Liver (tissue), 9 donors: ENCODE measurements around the gene PDE4D. TPM values are rescaled to one million over a fixed set of nuclear protein-coding genes. Genes with fewer than 3 reads are reported as not detected.

Experiments
- DNase-seq: peaks from one replicate; pipeline ENCODE4 v3.0.0-alpha.2; 2017; ENCODE audit warnings: low spot score
- H3K27ac ChIP-seq, 2 donors: one replicate each; pipeline ENCODE4 v1.7.0; 2013; ENCODE audit warnings: inconsistent platforms in 2 of 2, low read length in 2 of 2, control low read depth in 1 of 2, low read depth in 1 of 2, mild to moderate bottlenecking in 1 of 2
- H3K27me3 ChIP-seq, 4 donors: one replicate each; pipeline versions ENCODE4 v1.6.1 to v1.7.0; 2013; ENCODE audit warnings: low read length in 3 of 4, inconsistent platforms in 1 of 4, mild to moderate bottlenecking in 1 of 4, moderate library complexity in 1 of 4; ENCODE audit not compliant: control insufficient read depth in 4 of 4, insufficient read depth in 4 of 4
- H3K36me3 ChIP-seq, 4 donors: one replicate each; pipeline versions ENCODE4 v1.6.1 to v1.7.0; 2013; ENCODE audit warnings: low read length in 3 of 4, mild to moderate bottlenecking in 3 of 4, low read depth in 1 of 4, moderate library complexity in 1 of 4; ENCODE audit not compliant: control insufficient read depth in 4 of 4, insufficient read depth in 3 of 4
- H3K4me1 ChIP-seq, 4 donors: one replicate each; pipeline versions ENCODE4 v1.6.1 to v1.7.0; 2013; ENCODE audit warnings: low read length in 3 of 4, mild to moderate bottlenecking in 3 of 4, moderate library complexity in 1 of 4; ENCODE audit not compliant: control insufficient read depth in 4 of 4, insufficient read depth in 4 of 4
- H3K4me3 ChIP-seq, 3 donors: one replicate each; pipeline versions ENCODE4 v1.6.1 to v1.7.0; 2013; ENCODE audit warnings: low read length in 3 of 3, control low read depth in 1 of 3, low read depth in 1 of 3, mild to moderate bottlenecking in 1 of 3
- H3K9ac ChIP-seq, 2 donors: one replicate each; pipeline ENCODE4 v1.7.0; 2013; ENCODE audit warnings: low read length in 2 of 2, mild to moderate bottlenecking in 2 of 2, moderate library complexity in 2 of 2, control low read depth in 1 of 2, low read depth in 1 of 2
- H3K9me3 ChIP-seq, 4 donors: one replicate each; pipeline versions ENCODE4 v1.6.1 to v1.7.0; 2013; ENCODE audit warnings: low read length in 3 of 4; ENCODE audit not compliant: control insufficient read depth in 4 of 4
- FOXA1 ChIP-seq: IDR thresholded peaks from 2 replicates; pipeline ENCODE4 v1.6.1; 2016; ENCODE audit warnings: antibody characterized with exemption
- GABPA ChIP-seq, 2 donors: IDR thresholded peaks in 1 of 2; conservative IDR thresholded peaks in 1 of 2; 2 replicates each; pipeline ENCODE4 v1.6.1; 2016; ENCODE audit warnings: antibody characterized with exemption in 2 of 2, mild to moderate bottlenecking in 1 of 2, moderate library complexity in 1 of 2
- HNF4A ChIP-seq, 2 donors: conservative IDR thresholded peaks; 2 replicates each; pipeline ENCODE4 v1.6.1; 2016; ENCODE audit warnings: antibody characterized with exemption in 2 of 2, mild to moderate bottlenecking in 2 of 2
- JUND ChIP-seq, 2 donors: IDR thresholded peaks; 2 replicates each; pipeline ENCODE4 v1.6.1; 2016; ENCODE audit warnings: antibody characterized with exemption in 2 of 2
- NR2F2 ChIP-seq: IDR thresholded peaks from 2 replicates; pipeline ENCODE4 v1.6.1; 2016; ENCODE audit warnings: antibody characterized with exemption
- RAD21 ChIP-seq, 2 donors: IDR thresholded peaks; 2 replicates each; pipeline ENCODE4 v1.6.1; 2016; ENCODE audit warnings: antibody characterized with exemption in 2 of 2, mild to moderate bottlenecking in 2 of 2
- RXRA ChIP-seq, 2 donors: IDR thresholded peaks; 2 replicates each; pipeline ENCODE4 v1.6.1; 2017 to 2018; ENCODE audit warnings: antibody characterized with exemption in 2 of 2, mild to moderate bottlenecking in 1 of 2
- SP1 ChIP-seq: IDR thresholded peaks from 2 replicates; pipeline ENCODE4 v1.6.1; 2018; ENCODE audit warnings: antibody characterized with exemption, mild to moderate bottlenecking
- TAF1 ChIP-seq: conservative IDR thresholded peaks from 2 replicates; pipeline ENCODE4 v1.6.1; 2016; ENCODE audit warnings: antibody characterized with exemption, mild to moderate bottlenecking
- YY1 ChIP-seq: IDR thresholded peaks from 2 replicates; pipeline ENCODE4 v1.6.1; 2016; ENCODE audit warnings: antibody characterized with exemption, mild to moderate bottlenecking
- WGBS: extraction: QIAGEN DNeasy Blood & Tissue Kit; methylation state at CpG from one replicate; pipeline ENCODE4 v1.1.7; 2013; 5-methylcytosine and 5-hydroxymethylcytosine counted together
- polyA plus RNA-seq, 2 donors: library from polyadenylated mRNA; stranded (reverse) in 1 of 2; unstranded in 1 of 2; fragments of 200-250 nt in 1 of 2; fragments of >200 nt in 1 of 2; fragmentation: Nextera tagmentation in 1 of 2; extraction: Ambion mirVana in 1 of 2; gene quantifications; one replicate each; pipeline versions ENCODE4 v1.2.1 to v1.2.3, GENCODE V29; 2013 to 2015
- total RNA-seq, 2 donors: library from RNA; depleted of rRNA; stranded (reverse); fragments of >200 nt; gene quantifications; one replicate each; pipeline ENCODE4 v1.2.3, GENCODE V29; 2014
- TF ChIP-seq, protein P1 (sequence below): IDR thresholded peaks from 2 replicates; pipeline ENCODE4 v1.6.1; 2016; ENCODE audit warnings: antibody characterized with exemption
- TF ChIP-seq, protein P2 (sequence below): fragments of 150-350 bp; IDR thresholded peaks from 2 replicates; pipeline ENCODE4 v1.5.1; 2017; ENCODE audit warnings: improper control_type of control experiment, low read depth, low read length; ENCODE audit not compliant: missing input control
- TF ChIP-seq, protein P3 (sequence below): IDR thresholded peaks from 2 replicates; pipeline ENCODE4 v1.6.1; 2016; ENCODE audit warnings: antibody characterized with exemption
- donor health status: healthy.
- donor health status: healthy.
- donor health status: healthy.
- donor health status: healthy.
- donor health status: healthy.

The PDE4D gene
- total and polyA plus RNA-seq, 4 donors: 0.67 to 11.9 (median 6.5) TPM

DNA sequence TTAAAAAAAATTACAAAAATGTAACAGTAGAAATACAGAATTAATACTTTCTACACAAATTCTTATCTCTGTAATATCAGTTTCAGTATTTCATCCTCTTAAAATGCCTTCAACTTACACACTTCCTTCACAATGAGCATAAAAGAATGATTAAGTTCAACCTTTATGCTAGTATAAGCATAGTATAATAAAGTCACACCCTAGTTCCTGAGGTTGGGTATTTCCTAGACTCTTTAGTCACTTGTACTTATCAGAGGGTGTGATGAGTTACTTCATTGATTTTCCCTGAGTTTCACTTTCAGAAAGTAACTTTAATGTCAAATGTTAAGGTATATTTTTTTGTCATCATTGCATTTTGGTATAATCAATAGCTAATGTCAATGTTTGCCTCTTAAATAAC, 302.4 kb downstream of the PDE4D start (continued):
- TF ChIP-seq RXRA (IDR thresholded peaks at IDR 0.05) (no peak), HNF4A (conservative IDR thresholded peaks at IDR 0.05) (no peak), RAD21 (IDR thresholded peaks at IDR 0.05) (no peak), NR2F2 (no peak)
- TF ChIP-seq, protein P1, sequence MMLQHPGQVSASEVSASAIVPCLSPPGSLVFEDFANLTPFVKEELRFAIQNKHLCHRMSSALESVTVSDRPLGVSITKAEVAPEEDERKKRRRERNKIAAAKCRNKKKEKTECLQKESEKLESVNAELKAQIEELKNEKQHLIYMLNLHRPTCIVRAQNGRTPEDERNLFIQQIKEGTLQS: no peak
- TF ChIP-seq, protein P2, sequence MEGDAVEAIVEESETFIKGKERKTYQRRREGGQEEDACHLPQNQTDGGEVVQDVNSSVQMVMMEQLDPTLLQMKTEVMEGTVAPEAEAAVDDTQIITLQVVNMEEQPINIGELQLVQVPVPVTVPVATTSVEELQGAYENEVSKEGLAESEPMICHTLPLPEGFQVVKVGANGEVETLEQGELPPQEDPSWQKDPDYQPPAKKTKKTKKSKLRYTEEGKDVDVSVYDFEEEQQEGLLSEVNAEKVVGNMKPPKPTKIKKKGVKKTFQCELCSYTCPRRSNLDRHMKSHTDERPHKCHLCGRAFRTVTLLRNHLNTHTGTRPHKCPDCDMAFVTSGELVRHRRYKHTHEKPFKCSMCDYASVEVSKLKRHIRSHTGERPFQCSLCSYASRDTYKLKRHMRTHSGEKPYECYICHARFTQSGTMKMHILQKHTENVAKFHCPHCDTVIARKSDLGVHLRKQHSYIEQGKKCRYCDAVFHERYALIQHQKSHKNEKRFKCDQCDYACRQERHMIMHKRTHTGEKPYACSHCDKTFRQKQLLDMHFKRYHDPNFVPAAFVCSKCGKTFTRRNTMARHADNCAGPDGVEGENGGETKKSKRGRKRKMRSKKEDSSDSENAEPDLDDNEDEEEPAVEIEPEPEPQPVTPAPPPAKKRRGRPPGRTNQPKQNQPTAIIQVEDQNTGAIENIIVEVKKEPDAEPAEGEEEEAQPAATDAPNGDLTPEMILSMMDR: no peak

DNA sequence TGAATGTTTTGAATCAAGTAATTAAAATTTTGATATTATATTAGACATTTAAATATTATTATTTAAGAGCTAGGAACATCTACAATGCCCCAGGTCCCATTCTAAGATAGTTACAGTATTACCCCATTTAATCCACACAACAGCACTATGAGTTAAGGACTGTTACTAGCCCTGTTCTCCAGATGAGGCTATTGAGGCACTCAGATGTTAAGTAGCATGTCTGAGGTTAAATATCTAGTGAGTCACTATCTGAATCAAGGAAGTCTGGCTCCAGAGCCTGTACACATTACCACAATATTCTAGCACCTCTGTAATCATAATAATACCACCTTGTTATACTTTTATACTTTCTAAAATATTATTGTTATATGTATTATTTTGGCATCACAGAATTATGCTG, 304.6 kb downstream of the PDE4D start:
- no peaks in the 10 kb centered on the region for H3K36me3 ChIP-seq

DNA sequence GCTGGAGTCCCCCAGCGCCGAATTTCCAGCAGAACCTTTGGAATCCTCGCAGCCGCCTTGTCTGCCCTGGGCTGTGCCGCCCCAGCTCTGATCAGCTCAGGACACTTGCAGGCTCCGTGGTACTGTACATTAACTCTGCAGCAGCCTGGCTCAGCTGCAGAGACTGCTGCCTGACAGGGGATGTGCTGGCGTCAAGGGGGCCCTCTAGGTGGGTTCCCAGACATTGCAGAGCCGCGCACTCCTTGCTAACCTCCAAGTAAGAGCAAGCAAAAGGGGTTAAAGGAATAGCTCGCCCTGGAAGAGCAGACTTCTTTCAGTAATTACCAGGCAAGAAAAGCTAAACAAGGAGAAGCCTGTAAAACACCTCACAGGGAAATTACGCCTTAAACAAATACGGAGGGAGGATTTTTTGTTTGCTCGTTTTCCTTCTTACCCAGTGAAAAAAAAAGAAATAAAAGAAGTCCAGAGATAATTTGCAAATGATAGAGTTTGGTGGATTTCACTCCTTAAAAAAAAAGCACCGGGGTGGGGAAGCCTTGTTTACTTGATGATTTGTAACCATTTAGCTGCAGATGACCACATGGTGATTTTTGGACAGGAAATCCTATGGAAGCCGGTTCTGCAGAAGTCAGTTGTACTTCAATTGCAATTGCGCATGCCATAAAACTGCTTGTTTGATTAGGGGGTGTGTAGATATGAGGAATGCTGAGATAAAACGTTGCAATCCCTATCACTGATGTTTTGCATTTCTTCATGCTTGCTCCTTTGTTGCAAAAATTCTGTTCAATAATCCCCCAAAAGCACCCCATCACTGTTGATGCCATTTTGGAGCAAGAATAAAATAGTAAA, 305.8 kb downstream of the PDE4D start:
- DNase-seq: peak; percentile 42
- WGBS: 20% methylated on average over 17 of the region's 17 CpGs
- TF ChIP-seq RAD21 (IDR thresholded peaks at IDR 0.05) (peak in 1 of 2 donors; percentile 34), JUND (IDR thresholded peaks at IDR 0.05) (no peak)
- Histone ChIP-seq H3K4me3 (peak overlapping the region in 1 of 3 donors; percentile 19), H3K27ac (no peak overlapping the region), H3K36me3 (no peaks in the 10 kb centered on the region), H3K9ac (no peak overlapping the region), H3K4me1 (peaks cover 0 to 8% (median 0%) of the 10 kb centered on the region in 4 donors), H3K27me3 (peaks cover 0 to 3% (median 0%) of the 10 kb centered on the region in 4 donors), H3K9me3 (no peaks in the 10 kb centered on the region)

More for the DNA sequence above, 304.6 kb downstream of the PDE4D start:
- TF ChIP-seq FOXA1 (no peak), YY1 (no peak), RXRA (IDR thresholded peaks at IDR 0.05) (no peak), TAF1 (no peak), JUND (IDR thresholded peaks at IDR 0.05) (no peak), SP1 (no peak), GABPA (IDR thresholded peaks at IDR 0.05 in 1 of 2, conservative IDR thresholded peaks at IDR 0.05 in 1 of 2) (no peak), HNF4A (conservative IDR thresholded peaks at IDR 0.05) (no peak), NR2F2 (no peak), RAD21 (IDR thresholded peaks at IDR 0.05) (no peak)
- TF ChIP-seq, protein P3, sequence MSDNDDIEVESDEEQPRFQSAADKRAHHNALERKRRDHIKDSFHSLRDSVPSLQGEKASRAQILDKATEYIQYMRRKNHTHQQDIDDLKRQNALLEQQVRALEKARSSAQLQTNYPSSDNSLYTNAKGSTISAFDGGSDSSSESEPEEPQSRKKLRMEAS: no peak
- TF ChIP-seq, protein P1: no peak
- TF ChIP-seq, protein P2: no peak
- no peak for DNase-seq
- Histone ChIP-seq H3K27ac (no peak overlapping the region), H3K9ac (no peak overlapping the region), H3K4me3 (no peak overlapping the region), H3K4me1 (peaks cover 0 to 8% (median 0%) of the 10 kb centered on the region in 4 donors), H3K27me3 (peaks cover 0 to 3% (median 0%) of the 10 kb centered on the region in 4 donors), H3K9me3 (no peaks in the 10 kb centered on the region)
